Measurements from ENCODE around the gene ANKS3.

The ANKS3 gene

DNA sequence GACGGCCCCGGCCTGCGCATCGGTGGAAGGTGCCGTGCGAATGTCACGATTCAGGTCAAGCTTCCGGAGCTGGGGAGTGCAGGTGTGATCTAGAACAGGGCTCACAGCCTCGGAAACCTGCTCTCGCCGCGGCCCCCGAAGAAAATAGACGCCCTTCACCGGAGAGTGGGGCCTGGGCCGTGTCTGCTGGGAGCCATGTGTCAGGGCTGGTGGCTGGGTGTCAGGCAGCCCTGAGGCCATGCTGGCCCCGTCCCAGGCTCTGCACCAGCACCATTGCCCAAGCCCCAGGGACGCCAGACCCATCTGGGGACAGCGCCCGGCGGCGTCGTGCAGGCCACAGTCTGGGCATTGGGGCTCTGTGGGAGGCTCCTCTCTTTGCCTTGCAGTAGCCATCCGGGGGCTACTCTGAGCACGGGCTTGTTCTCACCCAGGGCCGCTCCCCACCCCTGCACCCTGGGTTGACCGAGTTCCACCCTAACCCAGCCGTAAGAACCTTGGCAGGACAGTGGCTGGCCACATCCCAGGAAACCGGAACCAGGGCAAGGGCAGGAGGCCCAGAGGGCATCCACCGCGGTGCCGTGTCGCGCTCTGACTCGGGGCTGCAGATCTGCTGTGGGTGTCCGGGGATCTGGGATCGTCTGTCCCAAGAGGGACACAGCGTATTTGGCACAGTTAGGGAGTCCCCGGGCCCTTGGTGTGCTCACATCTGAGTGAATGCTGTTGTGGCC, 46.0 kb downstream of the ANKS3 start:
- TF ChIP-seq, protein P1, sequence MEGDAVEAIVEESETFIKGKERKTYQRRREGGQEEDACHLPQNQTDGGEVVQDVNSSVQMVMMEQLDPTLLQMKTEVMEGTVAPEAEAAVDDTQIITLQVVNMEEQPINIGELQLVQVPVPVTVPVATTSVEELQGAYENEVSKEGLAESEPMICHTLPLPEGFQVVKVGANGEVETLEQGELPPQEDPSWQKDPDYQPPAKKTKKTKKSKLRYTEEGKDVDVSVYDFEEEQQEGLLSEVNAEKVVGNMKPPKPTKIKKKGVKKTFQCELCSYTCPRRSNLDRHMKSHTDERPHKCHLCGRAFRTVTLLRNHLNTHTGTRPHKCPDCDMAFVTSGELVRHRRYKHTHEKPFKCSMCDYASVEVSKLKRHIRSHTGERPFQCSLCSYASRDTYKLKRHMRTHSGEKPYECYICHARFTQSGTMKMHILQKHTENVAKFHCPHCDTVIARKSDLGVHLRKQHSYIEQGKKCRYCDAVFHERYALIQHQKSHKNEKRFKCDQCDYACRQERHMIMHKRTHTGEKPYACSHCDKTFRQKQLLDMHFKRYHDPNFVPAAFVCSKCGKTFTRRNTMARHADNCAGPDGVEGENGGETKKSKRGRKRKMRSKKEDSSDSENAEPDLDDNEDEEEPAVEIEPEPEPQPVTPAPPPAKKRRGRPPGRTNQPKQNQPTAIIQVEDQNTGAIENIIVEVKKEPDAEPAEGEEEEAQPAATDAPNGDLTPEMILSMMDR (conservative IDR thresholded peaks at IDR 0.05; ENCODE audit: low read depth, low read length), result no peak
- H3K4me3 ChIP-seq (ENCODE audit: low read depth, low read length), result no peak overlapping the region
- DNase-seq (ENCODE audit: low read depth), result no peak

DNA sequence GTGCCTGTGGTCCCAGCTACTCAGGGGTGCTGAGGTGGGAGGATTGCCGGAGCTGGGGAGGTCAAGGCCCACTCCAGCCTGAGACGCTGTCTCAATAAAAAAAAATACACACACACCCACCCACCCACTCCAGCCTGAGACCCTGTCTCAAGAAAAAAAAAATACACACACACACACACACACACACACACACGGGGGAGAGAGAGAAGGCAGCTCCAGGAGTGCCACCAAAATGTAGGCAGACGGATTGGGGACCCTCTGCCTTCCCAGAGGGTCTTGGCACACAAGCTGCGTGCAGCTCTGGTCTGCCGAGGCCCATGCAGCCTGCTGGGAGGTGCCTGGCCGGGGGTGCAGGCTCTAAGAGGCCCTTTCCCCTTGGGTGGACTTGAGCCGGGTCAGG, 46.7 kb downstream of the ANKS3 start:
- no peak overlapping the region for H3K4me3 ChIP-seq (ENCODE audit: low read depth, low read length)
- TF ChIP-seq, protein P1 (conservative IDR thresholded peaks at IDR 0.05; ENCODE audit: low read depth, low read length), result no peak
- no peak for DNase-seq (ENCODE audit: low read depth)

DNA sequence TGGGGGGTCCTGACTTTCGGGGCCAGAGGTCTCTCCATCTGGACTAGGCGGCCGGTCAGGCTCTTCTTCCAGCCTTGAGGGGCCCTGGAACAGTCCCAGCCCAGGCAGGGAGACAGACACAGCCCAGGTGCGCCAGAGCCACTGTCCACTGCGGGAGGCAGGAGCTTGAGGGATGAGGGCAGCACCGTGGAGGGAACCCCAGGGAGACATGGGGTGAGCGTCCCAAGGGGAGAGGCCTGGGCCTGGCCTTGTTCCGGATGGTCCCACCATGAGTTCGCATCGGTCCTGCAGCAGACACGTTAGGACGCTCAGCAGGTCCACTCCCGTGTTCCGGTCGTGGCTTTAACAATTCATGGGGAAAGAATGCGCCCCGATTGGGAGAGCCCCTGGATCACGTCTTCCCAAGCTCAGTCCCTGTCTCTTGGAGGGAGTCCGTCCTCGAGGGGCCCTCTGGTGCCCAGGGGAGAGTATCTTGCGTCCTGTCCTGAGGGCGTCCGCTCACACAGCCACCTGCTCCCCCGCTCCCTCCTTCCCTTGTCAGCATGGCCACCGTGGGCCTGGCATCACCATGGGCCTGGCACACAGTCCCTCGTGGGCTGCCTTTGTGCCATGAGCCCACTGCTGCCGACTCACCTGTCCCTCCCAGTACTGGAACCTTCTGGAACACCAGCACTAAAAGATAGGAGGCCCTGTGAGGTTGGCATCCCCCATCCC, 47.4 kb downstream of the ANKS3 start:
- H3K4me3 ChIP-seq (ENCODE audit: low read depth, low read length), result no peak overlapping the region
- TF ChIP-seq, protein P1 (conservative IDR thresholded peaks at IDR 0.05; ENCODE audit: low read depth, low read length), result no peak
- no peak for DNase-seq (ENCODE audit: low read depth)

DNA sequence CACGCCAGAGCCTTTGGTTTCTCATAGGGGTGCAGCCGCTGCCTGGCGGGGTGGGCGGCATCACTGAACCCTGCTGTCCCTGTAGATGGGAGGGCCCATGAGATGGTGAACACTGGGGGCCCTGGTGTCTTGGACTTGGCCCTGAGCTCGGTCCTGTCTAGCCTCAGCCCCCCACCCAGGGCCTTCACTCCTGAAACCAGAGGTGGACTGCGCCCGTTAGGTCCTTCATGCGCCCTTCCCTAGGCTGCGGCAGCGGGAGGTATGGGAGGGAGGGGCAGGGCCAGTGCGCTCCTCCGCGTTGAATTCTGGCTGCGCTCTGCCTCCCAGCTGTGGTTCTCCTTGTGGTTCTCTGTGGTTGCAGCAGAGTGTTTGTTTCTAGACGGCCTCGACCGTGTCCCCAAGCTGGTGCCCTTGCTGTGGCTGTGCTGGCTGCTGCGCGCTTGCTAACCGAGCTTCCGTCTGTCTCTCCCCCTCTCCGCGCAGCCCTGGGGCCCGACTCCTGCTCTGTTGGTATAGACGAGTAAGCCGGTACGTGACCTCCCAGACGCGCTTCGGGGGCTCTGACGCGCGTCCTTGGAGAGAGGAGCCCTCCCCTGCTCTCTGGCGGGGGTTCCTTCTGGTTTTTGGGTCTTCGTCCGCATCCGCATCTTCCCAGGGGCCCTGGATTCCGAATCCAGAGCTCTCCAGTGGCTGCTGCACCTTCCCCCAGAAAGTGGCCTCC, 48.1 kb downstream of the ANKS3 start:
- DNase-seq (ENCODE audit: low read depth), result no peak
- H3K4me3 ChIP-seq (ENCODE audit: low read depth, low read length), result no peak overlapping the region
- TF ChIP-seq, protein P1 (conservative IDR thresholded peaks at IDR 0.05; ENCODE audit: low read depth, low read length), result no peak

DNA sequence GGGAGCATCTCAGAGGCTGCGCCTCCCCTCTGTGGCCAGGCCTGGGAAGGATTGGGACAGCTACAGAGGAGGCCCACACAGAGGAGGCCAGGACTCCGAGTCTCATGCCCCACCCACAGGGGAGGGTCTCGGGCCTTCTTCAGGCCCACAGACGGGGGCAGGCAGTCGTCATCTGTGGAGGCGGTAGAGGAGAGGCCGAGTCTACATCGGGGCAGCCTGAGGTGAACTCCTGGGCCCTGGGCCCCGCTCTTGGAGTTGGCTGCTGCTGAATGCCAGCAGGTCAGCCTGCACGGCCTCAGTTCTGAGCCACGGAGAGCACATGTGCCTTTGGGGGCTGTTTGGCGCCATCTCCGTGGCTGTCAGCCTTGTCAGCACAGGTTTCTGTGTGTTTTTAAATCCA, 48.8 kb downstream of the ANKS3 start:
- TF ChIP-seq, protein P1 (conservative IDR thresholded peaks at IDR 0.05; ENCODE audit: low read depth, low read length), result no peak
- no peak for DNase-seq (ENCODE audit: low read depth)
- H3K4me3 ChIP-seq (ENCODE audit: low read depth, low read length), result no peak overlapping the region

DNA sequence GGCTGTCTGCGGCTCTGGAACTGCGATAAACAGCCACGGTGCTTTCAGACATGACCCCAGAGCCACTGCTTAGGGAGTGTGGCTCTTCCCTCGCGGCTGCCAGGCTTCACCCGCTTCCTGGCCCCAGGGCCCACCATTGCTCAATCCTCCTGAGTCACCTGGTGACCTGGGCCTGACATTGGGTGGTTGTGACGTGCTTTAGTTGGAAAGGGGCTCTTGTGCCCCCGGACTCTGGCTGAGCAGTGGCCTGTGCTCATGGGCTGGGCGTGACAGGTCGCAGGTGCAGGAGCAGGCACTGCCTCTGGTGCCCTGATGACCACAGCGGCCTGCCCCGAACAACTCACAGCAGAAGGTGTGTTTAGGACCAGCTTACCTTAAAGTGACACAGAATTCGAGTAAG, 49.3 kb downstream of the ANKS3 start:
- no peak overlapping the region for H3K4me3 ChIP-seq (ENCODE audit: low read depth, low read length)
- no peak for DNase-seq (ENCODE audit: low read depth)
- TF ChIP-seq, protein P1 (conservative IDR thresholded peaks at IDR 0.05; ENCODE audit: low read depth, low read length), result no peak
